Measurements from ENCODE around the gene TBCA.

GRCh38 chr5:77768978-77769377, 7.2 kb downstream of the TBCA start:
- TF ChIP-seq, protein P1, sequence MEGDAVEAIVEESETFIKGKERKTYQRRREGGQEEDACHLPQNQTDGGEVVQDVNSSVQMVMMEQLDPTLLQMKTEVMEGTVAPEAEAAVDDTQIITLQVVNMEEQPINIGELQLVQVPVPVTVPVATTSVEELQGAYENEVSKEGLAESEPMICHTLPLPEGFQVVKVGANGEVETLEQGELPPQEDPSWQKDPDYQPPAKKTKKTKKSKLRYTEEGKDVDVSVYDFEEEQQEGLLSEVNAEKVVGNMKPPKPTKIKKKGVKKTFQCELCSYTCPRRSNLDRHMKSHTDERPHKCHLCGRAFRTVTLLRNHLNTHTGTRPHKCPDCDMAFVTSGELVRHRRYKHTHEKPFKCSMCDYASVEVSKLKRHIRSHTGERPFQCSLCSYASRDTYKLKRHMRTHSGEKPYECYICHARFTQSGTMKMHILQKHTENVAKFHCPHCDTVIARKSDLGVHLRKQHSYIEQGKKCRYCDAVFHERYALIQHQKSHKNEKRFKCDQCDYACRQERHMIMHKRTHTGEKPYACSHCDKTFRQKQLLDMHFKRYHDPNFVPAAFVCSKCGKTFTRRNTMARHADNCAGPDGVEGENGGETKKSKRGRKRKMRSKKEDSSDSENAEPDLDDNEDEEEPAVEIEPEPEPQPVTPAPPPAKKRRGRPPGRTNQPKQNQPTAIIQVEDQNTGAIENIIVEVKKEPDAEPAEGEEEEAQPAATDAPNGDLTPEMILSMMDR (IDR thresholded peaks at IDR 0.05), result no peak
- no peak for TF ChIP-seq POLR2AphosphoS5 (IDR thresholded peaks at IDR 0.05; ENCODE audit: low read depth, low read length)

Measured in Panc1 (cell line).